Dedifferentiated amniotic fluid mesenchymal stem cell (primary cell): Measurements from ENCODE around the gene KCNQ5.

ENCODE experiments used
- DNase-seq: peaks from one replicate; pipeline ENCODE4 v3.0.0-alpha.2; 2016; ENCODE audit errors: extremely low spot score

KCNQ5 gene

GRCh38 chr6:73000460-73000859, 378.6 kb downstream of the KCNQ5 start:
- DNase-seq = no peak

DNA sequence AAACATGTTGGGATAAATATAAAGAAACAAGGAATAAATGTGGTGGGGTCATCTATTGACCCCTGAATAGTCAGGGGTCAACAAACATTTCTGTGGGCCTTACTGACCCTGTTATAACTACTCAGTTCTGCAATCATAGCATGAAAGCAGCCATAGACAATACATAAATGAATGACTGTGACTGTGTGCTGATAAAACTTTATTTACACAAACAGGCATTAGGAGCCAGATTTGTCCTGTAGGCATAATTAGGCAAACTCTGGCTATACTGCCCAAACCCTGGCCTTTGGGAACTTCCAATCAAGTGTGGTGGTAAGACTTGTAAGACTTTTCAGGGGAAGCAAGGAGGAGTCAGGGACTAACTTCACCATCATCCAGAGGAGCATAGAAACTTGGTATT, 380.7 kb downstream of the KCNQ5 start:
- DNase-seq = no peak

- DNase-seq = no peak
These were observed 381.4 kb downstream of the KCNQ5 start for GRCh38 chr6:73003302-73003701.

GRCh38 chr6:73004231-73004630, 382.4 kb downstream of the KCNQ5 start:
- DNase-seq = no peak

- DNase-seq = no peak
These were observed 383.0 kb downstream of the KCNQ5 start for GRCh38 chr6:73004861-73005260.

DNA sequence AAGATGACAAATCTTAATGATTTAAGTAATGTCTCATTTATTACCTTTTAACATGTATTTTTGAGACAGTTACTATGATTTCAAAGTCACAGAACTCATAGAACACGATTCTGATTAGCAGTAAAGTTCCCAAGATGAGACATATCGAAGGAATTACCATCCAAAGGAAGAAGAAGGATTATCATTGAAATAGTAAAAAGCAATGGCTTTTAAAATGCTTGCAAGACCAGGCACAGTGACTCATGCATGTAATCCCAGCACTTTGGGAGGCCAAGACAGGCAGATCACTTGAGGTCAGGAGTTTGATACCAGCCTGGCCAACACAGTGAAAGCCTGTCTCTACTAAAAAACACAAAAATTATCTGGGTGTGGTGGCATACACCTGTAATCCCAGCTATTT, 384.3 kb downstream of the KCNQ5 start:
- DNase-seq = no peak

DNA sequence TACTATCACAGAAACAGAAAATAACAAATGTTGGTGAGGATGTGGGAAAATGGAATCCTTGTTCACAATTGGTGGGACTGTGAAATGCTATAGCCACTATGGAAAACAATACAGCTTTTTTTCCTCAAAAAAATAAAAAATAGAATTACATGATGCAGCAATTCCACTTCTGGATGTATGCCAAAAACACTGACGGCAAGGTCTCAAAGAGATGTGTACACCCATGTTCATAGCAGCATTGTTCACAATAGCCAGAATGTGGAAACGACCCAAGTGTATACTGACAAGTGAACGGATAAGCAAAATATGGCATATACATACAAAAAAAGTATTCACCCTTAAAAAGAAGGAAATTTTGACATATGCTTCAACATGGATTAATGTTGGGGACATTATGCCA, 390.1 kb downstream of the KCNQ5 start:
- no peak for DNase-seq

GRCh38 chr6:73017476-73017875, 395.6 kb downstream of the KCNQ5 start:
- DNase-seq = no peak

- DNase-seq = no peak
These were observed 402.7 kb downstream of the KCNQ5 start for GRCh38 chr6:73024598-73024997.

DNA sequence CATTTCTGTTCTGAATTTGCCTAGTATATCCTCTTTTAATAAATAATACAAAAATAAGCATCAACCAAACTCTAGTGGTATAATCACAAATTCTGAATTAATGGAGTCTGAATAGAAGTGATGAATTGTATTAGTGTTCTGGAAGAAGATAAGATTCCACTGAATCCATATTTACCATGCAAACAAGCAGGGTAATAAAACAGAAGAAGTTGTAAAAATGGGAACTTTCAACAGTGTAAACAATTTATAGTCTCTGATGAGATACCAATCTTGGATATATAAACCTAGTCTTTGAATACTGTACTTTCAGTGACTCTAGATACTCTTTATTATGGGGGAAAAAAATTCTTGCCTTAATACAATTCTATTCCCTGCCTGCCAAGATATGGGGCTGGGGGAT, 405.8 kb downstream of the KCNQ5 start:
- no peak for DNase-seq

DNA sequence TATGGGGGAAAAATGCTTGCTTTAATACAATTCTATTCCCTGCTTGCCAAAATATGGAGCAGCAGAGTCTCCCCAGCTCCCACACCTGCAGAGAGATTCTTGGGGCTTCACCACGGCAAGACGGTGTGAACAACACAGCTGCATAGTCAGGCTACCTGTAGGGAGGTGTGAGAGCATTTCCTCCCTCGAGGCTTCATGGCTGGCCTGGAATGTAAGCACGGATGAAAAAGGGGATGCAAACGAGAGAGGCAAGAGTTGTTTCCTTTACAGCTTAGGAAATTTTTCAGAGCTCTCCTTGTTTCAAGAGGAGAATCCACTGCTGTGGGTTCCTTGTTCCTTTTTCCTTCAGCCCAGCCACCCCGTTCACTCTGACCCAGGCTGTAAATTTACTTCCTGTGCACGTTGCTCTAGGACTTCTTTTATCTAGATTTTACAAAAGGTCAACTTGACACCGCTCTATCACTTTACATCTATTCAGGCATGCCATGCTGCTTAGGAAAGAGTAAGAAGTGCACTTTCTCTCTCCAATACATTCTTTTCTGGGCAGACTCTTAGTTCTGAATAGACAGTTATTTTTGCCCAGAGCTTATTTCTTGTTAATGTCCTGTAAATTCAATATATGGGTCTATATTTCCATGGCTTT, 406.4 kb downstream of the KCNQ5 start:
- no peak for DNase-seq

DNA sequence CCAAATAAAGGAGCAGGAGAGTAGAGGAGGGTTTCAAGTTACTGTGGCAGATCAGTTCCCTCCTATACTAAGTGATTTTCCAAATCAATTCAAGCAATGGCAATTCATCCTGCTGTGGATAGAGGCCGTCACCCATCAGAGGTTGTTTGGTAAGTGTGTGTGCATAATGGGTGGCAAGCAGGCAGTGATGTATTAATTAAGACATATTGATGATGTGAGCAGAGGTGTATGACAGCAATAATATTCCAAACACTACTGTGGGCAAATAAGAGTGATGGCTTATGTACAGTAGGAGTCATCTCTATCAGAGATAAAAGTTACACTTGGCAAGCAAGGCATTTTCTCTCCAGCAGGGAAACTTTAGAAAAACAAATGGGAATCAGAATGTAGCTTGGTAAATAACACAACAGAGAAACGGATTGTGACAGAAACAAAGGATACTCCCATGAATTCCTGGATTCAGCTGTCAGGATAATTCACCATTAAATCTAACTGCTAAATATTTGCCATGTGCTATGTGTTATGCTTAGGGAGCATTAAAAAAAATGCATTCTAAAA, 407.1 kb downstream of the KCNQ5 start:
- no peak for DNase-seq

GRCh38 chr6:73030257-73030656, 408.4 kb downstream of the KCNQ5 start:
- no peak for DNase-seq

DNA sequence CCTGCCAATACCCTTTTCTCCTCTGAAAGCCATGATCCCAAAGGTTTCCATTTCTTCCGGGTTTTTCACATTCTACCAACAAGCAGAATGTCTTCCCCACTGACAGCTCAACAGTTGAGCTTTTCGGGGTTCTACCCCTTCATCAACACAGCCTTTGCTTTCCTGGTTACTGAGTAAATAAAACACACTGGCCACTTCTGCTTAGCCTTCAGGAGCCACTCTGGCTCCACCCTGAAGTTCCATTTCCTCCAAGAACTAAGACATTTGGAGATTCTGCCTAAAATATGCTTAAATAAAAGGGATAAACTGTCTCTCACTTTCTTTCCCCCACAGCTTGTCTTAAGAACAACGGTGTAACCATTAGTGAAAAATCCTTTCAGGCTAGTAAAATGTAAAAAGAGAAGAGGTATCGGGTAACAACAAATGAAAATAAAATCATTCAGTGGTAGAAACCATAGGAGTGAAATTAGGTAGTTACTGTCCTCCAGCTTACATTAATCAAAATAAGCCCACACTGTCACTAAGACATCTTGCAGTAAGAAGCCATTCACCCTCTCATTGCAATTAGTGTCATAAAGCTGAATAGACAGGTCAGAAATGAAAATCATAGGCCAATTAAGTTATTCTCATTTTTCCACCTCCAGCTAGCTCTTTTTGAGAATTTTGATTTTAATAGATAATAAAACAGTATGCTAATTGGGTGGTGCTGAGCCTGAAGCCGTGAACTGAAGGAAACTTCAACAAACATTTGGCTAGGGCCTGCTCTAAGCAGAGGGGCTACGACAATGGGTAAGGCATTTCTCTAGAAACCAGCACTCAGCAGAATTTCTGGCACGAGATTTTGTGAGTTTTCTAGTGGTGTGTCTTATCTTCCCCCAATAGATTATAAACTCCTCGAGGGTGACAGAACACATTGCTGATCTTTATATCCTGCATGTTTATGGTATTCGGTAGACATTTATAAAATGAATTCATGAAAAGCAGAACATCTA, 409.2 kb downstream of the KCNQ5 start:
- DNase-seq = no peak

GRCh38 chr6:73032586-73032985, 410.7 kb downstream of the KCNQ5 start:
- peak; percentile 30 for DNase-seq

- no peak for DNase-seq
These were observed 414.8 kb downstream of the KCNQ5 start for GRCh38 chr6:73036689-73037088.

GRCh38 chr6:73041051-73041450, 419.2 kb downstream of the KCNQ5 start:
- no peak for DNase-seq

- no peak for DNase-seq
These were observed 421.0 kb downstream of the KCNQ5 start for GRCh38 chr6:73042892-73043291.

- DNase-seq = peak; percentile 20
These were observed 421.6 kb downstream of the KCNQ5 start for GRCh38 chr6:73043446-73043845.

GRCh38 chr6:73045609-73046008, 423.7 kb downstream of the KCNQ5 start:
- no peak for DNase-seq

GRCh38 chr6:73047801-73048200, 425.9 kb downstream of the KCNQ5 start:
- no peak for DNase-seq

DNA sequence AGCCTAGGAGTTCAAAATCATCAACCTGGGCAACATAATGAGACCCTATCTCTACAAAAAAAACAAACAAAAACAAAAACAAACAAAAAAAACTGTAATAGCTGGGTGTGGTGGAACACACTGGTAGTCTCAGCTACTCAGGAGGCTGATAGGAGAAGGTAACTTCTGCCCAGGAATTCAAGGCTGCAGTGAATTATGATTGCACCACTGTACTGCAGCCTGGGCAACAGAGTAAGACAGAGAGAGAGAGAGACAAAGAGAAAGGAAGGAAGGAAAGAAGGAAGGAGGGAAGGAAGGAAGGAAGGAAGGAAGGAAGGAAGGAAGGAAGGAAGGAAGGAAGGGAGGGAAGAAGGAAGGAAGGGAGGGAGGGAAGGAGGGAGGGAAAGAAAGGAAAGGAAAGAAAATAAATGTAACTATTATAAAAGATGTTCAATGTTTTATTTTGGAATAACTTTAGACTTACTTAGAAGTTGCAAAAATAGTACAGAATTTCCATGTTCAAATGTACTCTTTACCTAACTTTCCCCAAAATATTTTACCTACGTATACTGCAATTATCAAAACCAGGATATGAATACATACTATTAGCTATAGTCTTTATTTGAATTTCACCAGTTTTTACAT, 428.2 kb downstream of the KCNQ5 start:
- no peak for DNase-seq
